SKM-1 treated with dmso at 0.1 percent for 144 hours (cell line): ENCODE results near the gene CMTM1.

Source experiments
- DNase-seq: peaks from one replicate; lab custom pipeline; 2025; ENCODE audit not compliant: unreplicated experiment; lab: John Stamatoyannopoulos, UW

The CMTM1 gene, protein sequence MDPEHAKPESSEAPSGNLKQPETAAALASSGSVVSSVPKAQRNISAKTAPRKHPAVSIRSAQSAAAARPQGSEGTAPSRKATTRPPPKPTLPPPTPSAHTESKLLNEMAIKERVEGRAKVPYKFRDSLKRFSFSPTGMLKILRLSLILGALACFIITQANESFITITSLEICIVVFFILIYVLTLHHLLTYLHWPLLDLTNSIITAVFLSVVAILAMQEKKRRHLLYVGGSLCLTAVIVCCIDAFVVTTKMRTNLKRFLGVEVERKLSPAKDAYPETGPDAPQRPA

DNA sequence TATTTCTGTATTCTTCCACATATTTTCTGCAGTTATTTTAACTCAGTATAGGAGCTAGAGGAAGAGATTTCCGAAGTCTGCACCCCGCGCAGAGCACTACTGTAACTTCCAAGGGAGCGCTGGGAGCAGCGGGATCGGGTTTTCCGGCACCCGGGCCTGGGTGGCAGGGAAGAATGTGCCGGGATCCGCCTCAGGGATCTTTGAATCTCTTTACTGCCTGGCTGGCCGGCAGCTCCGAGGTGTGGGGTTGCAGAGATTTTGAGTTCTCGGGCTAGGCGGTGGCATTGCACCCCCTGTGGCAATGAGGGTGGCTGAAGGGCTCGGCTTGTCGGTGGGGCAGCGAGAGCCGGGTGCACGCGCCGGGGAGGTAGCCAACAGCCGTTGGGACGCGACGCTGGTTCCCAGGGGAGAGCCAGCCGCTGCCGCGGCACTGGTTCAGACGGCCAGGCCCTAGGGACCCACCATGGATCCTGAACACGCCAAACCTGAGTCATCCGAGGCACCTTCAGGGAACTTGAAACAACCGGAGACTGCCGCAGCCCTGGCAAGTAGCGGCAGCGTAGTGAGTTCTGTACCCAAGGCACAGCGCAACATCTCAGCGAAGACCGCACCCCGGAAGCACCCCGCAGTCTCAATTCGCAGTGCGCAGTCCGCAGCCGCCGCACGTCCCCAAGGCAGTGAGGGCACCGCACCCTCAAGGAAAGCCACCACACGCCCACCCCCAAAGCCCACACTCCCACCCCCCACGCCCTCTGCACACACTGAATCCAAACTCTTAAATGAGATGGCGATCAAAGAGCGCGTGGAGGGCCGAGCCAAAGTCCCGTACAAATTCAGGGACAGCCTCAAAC lies at the start of gene CMTM1:
CMTM1 (plus strand) TSS at position 389 of the 851 bp plus-strand sequence; CDS start at position 464, 75 bp downstream.
- no peak for DNase-seq

- DNase-seq = no peak
Observed at GRCh38 chr16:66516509-66516807, 49.8 kb upstream of the CMTM1 start.

DNA sequence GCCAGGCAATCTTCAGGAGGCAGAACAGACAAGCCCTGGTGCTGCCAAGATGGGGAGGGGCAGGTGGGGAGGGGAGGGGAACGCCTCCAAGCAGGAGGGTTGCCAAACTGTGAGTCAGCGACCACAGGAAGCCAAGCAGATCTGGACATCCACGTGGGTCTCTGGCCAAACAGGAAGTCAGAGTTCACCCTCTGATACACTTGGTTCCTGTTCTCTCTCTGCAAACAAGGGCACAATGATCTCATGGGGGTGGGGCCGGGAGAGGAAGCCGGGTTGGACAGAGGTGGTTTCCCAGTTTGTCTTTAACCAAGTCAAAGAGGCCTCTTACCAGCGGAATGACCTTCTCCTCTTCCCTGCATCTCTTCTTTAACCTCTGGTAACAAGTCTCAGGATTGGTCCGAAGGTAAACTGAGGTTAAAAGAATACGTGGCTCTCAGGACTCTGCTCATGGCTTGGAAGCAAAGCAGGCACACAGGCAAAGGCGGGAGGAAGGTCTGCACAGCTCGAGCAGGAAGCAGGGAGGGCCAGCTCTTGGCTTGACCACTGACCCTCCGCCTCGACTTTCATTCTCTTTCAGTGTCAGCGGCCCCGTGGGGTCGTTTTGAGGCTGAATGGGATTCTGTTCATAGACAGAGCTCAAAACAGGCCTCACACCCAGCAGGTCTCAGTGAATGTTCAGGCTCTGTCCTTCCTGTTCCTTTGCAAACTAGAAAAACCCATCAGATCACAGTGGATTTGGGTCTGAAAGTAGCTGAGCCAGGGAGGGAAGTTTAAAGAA lies 49.2 kb upstream of the CMTM1 start:
- DNase-seq = peak; percentile 99

DNA sequence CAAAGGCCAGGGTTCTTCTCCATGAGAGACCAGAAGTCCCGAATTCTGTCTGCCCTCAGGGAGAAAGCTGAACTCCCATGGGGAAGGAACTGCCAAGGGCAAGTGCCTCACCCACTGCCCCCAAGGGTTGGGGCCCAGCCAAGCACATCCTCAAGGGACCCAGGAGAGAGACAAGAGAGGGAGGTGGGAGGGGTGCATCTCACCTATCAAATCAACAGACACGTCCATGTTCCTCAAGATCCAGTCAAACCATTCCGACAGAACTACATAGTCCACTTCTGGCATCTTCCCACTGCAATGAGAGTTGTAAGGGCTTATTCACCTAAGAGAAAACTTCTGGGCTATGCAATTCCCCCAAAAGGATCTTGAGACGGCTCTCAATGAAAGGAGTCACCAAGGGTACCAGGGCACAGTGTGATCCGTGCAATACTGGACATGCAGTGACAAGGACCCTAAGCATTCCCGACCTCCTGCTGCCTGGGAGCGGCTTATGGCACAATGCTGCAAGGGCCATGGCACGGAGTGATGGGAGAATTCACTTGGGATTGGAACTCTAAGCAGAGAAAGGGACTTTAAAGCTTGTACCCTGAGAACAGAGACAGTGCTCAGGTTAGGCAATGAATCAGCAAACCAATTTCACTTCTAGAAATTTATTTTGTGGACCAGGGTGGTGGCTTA lies 48.5 kb upstream of the CMTM1 start:
- DNase-seq = no peak

GRCh38 chr16:66519482-66520373 lies 46.5 kb upstream of the CMTM1 start:
- DNase-seq = no peak

GRCh38 chr16:66520406-66521170 lies 45.7 kb upstream of the CMTM1 start:
- peak; percentile 80 for DNase-seq

DNA sequence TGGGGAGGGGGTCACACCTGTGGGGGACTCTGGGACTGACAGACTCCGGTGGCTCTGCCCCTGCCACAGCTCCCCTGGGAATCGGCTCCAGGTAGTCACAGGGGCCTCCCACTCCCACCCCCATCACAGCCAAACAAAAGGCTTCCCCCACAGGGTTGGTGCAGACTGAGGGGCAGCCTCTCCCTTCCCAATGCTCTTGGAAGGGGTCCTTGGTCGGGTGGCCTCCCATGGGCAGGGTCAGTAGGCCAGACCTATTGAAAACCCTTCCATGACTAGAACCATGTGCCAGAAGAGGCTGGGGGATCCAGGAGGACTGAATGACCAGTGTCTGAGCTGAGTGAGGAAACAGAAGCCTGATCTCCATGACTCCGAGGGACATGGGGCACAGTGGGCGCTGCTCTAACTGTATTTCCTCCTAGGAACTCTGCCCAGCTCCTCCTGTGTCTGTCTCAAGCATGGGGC lies 45.0 kb upstream of the CMTM1 start:
- no peak for DNase-seq

- DNase-seq = peak; percentile 87
Observed at GRCh38 chr16:66521951-66522771, 44.1 kb upstream of the CMTM1 start.

- DNase-seq = no peak
Observed at GRCh38 chr16:66522816-66523590, 43.2 kb upstream of the CMTM1 start.

DNA sequence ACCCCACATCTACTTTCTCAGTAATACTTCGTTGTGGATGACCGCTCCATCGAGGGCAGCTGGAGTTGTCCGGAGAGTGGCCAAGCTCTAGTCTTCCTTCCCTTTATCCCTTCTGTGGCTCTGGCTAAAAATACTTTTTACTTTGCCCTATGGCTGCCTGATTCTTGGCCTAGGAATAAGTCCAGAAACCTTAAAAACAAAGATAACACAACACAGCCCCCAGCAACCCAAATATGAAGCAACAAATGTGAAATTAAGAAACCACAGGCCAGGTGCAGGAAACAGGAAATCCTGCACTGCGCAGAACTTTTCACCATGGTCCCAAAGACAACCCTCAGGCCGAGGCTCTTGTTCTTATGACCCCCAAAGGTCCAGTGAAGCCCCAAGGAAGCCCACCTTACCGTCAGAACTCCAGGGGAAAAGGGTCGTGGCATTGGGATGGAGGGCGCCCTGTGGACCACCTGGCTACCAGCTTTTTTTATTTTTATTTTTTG lies 42.3 kb upstream of the CMTM1 start:
- peak; percentile 93 for DNase-seq

- peak; percentile 99 for DNase-seq
Observed at GRCh38 chr16:66524601-66525164, 41.6 kb upstream of the CMTM1 start.

DNA sequence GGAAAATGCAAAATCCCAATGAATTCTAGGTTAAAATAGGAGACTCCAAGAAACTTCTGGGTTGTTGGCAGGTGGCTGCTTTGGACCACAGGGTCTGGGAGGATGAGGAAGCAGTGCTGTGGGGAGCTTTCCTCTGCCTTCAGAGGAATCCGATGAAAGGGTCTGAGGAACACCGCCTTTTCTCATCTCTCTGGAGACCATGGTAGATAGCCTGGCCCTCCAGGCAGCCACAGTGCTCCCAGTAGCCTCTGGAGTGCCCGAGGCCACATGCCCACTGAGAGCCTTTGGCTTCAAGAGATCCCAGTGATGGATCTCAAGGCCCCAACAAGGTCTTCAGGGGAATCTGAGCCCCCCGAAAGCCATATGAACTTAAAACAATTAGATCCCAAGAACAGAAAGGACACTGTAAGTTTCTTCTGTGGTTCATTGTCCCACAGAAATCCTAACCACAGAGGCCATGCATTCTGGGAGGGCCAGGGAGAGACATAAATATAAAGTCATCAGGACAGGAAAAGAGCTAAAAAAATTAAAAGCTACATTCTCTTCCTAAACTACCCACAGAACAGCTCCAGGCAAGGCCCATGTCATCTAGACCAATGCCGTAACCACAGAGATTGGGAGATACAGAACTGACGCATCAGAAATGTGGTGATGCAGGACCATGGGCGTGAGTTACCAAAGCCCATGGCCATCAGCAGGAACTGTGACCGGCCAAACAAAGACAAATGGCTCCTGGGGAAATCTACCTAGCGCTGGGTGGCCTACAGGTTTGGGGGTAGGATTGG lies 40.7 kb upstream of the CMTM1 start:
- no peak for DNase-seq

DNA sequence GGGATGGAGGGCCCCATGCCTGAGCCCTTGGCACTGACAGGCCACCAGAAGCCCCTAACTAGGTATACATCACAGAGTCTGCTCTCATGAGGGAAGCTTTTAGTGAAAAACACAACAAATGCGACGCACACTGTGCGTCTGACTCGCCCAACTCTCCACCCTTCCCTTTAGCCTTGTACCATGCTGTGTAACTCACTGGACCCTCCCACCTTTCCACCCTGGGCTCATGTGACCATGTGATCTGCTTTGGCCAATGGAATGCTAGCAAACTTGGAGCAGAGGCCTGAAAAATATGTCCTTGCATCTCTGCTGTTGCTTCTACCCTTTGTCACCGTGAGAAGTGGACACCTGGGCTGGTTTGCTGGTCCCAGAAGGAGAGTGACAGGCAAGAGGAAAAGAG lies 37.9 kb upstream of the CMTM1 start:
- DNase-seq = no peak

- DNase-seq = no peak
Observed at GRCh38 chr16:66529475-66529874, 36.8 kb upstream of the CMTM1 start.

DNA sequence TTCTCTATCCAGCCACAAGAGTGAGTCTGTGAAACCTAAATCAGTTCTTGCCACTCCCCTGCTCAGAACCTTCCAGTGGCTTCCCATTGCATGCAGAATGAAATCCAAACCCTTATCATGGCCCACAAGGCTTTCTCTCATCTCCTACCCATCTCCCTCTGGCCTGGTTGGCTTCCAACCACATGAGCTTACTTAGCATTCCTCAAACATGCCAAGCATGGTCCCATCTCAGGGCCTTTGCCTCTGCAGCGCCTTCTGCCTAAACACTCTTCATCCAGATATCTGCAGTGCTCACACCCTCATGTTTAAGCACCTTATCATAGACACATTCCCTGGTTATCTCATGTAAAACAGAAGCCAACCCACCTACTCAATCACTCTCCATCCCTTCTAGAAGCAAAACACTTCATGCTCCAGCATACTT lies 31.9 kb upstream of the CMTM1 start:
- no peak for DNase-seq

- DNase-seq = no peak
Observed at GRCh38 chr16:66536525-66536924, 29.7 kb upstream of the CMTM1 start.
